ENCODE data around the gene GALNT4. TPM values are rescaled to one million over a fixed set of nuclear protein-coding genes. Genes with fewer than 3 reads are reported as not detected.

GALNT4 gene
- total RNA-seq, 1 experiment from 2014 or later: 2.8 TPM

DNA sequence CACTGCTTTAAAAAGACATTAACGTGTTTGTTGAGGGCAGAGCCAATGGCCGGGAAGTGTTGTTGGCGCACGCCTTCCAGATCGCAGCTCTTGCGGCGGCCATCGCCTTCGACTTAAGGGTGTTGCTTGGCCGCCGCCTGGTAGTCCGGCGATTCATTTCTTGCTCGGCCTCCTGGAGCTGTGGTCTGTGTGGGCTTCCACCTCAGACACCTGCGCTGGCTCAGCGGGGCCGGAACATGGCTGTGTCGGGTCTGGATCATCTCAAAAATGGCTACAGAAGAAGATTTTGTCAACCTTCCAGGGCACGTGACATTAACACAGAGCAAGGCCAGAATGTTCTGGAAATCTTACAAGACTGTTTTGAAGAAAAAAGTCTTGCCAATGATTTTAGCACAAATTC lies 24.7 kb downstream of the GALNT4 start:
- CTCF ChIA-PET: no interaction called here
- Histone ChIP-seq H3K9ac (ENCODE audit: low read length) (no peak overlapping the region), H4K20me1 (ENCODE audit: insufficient read depth) (no peaks in the 10 kb centered on the region), H3K27me3 (ENCODE audit: insufficient read depth, low read length) (no peaks in the 10 kb centered on the region), H3K4me1 (ENCODE audit: control insufficient read depth in 1 of 2, insufficient read depth in 2 of 2, low read length in 2 of 2) (no peaks in the 10 kb centered on the region), H3K9me2 (ENCODE audit: insufficient read depth) (no peaks in the 10 kb centered on the region), H3K79me2 (ENCODE audit: insufficient read depth, low read length) (no peaks in the 10 kb centered on the region), H2AFZ (ENCODE audit: low read depth, low read length, poor library complexity, severe bottlenecking) (no peak overlapping the region), H3K4me2 (ENCODE audit: low read length) (no peak overlapping the region), H3K27ac (ENCODE audit: low read depth, low read length) (no peak overlapping the region), H3K36me3 (ENCODE audit: control insufficient read depth in 1 of 2, insufficient read depth in 2 of 2, low read length in 2 of 2) (no peaks in the 10 kb centered on the region), H3K9me3 (ENCODE audit: control insufficient read depth in 1 of 2, insufficient read depth in 1 of 2, low read depth in 1 of 2, low read length in 2 of 2) (no peaks in the 10 kb centered on the region), H3K4me3 (replicated peaks in 1 of 2; ENCODE audit: low read depth in 1 of 2, low read length in 2 of 2) (no peak overlapping the region)
- no TSS peak for BruUV-seq (replicated peaks)
- RAD21 ChIA-PET (ENCODE audit: low non-redundant PET in 1 of 2, low total read pairs in 2 of 2, uncharacterized antibody in 2 of 2, unreplicated experiment in 2 of 2): no interaction called here
- TF ChIP-seq POLR2A (IDR thresholded peaks at IDR 0.05; ENCODE audit: borderline replicate concordance, extremely low read depth, insufficient read depth, insufficient read length): no peak
- no peak for TF ChIP-seq YY1 (IDR thresholded peaks at IDR 0.05; ENCODE audit: extremely low read depth, insufficient replicate concordance, low read depth, low read length)
- TF ChIP-seq CEBPB (IDR thresholded peaks at IDR 0.05; ENCODE audit: low read depth): no peak
- TF ChIP-seq, protein P1, sequence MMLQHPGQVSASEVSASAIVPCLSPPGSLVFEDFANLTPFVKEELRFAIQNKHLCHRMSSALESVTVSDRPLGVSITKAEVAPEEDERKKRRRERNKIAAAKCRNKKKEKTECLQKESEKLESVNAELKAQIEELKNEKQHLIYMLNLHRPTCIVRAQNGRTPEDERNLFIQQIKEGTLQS (IDR thresholded peaks at IDR 0.05): no peak
- no peak for TF ChIP-seq FOSL1 (IDR thresholded peaks at IDR 0.05; ENCODE audit: low read depth)
- TF ChIP-seq, protein P2, sequence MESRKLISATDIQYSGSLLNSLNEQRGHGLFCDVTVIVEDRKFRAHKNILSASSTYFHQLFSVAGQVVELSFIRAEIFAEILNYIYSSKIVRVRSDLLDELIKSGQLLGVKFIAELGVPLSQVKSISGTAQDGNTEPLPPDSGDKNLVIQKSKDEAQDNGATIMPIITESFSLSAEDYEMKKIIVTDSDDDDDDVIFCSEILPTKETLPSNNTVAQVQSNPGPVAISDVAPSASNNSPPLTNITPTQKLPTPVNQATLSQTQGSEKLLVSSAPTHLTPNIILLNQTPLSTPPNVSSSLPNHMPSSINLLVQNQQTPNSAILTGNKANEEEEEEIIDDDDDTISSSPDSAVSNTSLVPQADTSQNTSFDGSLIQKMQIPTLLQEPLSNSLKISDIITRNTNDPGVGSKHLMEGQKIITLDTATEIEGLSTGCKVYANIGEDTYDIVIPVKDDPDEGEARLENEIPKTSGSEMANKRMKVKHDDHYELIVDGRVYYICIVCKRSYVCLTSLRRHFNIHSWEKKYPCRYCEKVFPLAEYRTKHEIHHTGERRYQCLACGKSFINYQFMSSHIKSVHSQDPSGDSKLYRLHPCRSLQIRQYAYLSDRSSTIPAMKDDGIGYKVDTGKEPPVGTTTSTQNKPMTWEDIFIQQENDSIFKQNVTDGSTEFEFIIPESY (IDR thresholded peaks at IDR 0.05; ENCODE audit: extremely low read depth, insufficient replicate concordance, low read length): no peak
- TF ChIP-seq ZNF274 (IDR thresholded peaks at IDR 0.05; ENCODE audit: low read depth, low read length): no peak
- TF ChIP-seq TCF7L2 (IDR thresholded peaks at IDR 0.05; ENCODE audit: borderline replicate concordance, extremely low read depth, insufficient read depth, insufficient read length): no peak
- TF ChIP-seq, protein P3, sequence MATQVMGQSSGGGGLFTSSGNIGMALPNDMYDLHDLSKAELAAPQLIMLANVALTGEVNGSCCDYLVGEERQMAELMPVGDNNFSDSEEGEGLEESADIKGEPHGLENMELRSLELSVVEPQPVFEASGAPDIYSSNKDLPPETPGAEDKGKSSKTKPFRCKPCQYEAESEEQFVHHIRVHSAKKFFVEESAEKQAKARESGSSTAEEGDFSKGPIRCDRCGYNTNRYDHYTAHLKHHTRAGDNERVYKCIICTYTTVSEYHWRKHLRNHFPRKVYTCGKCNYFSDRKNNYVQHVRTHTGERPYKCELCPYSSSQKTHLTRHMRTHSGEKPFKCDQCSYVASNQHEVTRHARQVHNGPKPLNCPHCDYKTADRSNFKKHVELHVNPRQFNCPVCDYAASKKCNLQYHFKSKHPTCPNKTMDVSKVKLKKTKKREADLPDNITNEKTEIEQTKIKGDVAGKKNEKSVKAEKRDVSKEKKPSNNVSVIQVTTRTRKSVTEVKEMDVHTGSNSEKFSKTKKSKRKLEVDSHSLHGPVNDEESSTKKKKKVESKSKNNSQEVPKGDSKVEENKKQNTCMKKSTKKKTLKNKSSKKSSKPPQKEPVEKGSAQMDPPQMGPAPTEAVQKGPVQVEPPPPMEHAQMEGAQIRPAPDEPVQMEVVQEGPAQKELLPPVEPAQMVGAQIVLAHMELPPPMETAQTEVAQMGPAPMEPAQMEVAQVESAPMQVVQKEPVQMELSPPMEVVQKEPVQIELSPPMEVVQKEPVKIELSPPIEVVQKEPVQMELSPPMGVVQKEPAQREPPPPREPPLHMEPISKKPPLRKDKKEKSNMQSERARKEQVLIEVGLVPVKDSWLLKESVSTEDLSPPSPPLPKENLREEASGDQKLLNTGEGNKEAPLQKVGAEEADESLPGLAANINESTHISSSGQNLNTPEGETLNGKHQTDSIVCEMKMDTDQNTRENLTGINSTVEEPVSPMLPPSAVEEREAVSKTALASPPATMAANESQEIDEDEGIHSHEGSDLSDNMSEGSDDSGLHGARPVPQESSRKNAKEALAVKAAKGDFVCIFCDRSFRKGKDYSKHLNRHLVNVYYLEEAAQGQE (IDR thresholded peaks at IDR 0.05; ENCODE audit: low read depth): no peak
- TF ChIP-seq EZH2 (IDR thresholded peaks at IDR 0.05): no peak
- no peak for TF ChIP-seq POLR2AphosphoS5 (IDR thresholded peaks at IDR 0.05; ENCODE audit: low read depth, low read length)
- no peak for TF ChIP-seq EZH2phosphoT487 (IDR thresholded peaks at IDR 0.05; ENCODE audit: borderline replicate concordance)
- no peak for TF ChIP-seq ELF1 (IDR thresholded peaks at IDR 0.05; ENCODE audit: borderline replicate concordance, low read depth)
- no peak for TF ChIP-seq RAD21 (IDR thresholded peaks at IDR 0.05; ENCODE audit: low read depth)
- DNase-seq (ENCODE audit: low read depth, low spot score) (no peak), ATAC-seq (no peak)
- POLR2A ChIA-PET: no interaction called here
- intact Hi-C loops (cut with micrococcal nuclease): no loop called here
